HG02571 (cell line): ENCODE data around the gene STYXL1.

Source experiments
- ATAC-seq: cut with Tn5 transposase; IDR thresholded peaks from one replicate; pipeline ENCODE4 v1.9.1; 2021; ENCODE audit warnings: mild to moderate bottlenecking, moderate library complexity; ENCODE audit not compliant: unreplicated experiment

Gene STYXL1

DNA sequence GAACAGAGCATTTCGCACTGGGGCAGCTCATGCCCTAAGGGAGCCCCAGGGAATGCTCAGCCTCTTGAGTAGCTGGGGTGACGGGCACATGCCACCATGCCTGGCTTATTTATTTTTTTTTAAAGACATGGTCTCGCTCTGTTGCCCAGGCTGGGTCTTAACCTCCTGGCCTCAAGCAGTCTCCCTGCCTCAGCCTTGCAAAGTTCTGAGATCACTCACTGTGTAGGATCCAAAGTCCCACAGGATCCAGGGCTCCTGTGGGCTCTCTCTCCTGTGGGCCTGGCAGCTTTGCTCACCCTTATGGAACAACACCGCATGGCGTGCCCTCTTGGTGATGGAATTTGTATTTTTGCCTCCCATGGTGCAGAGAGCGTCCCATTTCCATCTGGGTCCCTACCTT is 87.4 kb downstream of the STYXL1 start:
- no peak for ATAC-seq

DNA sequence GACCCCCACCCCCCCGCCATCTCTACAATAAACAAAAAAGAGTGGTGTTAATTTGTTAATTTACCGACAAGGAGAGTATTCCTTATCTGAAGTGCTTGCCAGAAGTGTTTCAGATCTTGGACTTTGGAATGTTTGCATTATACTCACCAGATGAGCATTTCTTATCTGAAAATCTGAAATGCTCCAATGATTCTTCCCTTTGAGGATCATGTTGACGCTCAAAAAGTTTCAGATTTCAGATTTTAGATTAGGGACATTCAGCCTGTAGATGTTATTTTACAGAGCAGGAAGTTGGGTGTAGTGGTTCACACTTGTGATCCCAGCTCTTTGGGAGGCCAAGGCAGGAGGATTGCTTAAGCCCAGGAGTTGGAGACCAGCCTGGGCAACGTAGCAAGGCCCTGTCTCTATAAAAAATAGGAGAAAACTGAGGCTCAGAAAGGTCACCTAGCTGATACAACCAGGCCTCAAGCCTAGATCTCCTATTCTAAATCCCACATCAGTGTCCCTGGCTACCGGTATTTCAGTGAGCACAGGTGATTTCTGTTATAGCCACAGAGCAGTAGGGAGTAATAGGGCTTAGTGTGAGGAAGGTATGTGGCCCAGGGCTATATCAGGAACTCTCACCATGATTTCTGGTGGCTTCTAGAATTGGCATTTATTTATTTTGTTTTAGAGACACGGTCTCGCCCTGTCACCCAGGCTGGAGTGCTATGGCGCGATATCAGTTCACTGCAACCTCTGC is 88.8 kb downstream of the STYXL1 start:
- no peak for ATAC-seq

DNA sequence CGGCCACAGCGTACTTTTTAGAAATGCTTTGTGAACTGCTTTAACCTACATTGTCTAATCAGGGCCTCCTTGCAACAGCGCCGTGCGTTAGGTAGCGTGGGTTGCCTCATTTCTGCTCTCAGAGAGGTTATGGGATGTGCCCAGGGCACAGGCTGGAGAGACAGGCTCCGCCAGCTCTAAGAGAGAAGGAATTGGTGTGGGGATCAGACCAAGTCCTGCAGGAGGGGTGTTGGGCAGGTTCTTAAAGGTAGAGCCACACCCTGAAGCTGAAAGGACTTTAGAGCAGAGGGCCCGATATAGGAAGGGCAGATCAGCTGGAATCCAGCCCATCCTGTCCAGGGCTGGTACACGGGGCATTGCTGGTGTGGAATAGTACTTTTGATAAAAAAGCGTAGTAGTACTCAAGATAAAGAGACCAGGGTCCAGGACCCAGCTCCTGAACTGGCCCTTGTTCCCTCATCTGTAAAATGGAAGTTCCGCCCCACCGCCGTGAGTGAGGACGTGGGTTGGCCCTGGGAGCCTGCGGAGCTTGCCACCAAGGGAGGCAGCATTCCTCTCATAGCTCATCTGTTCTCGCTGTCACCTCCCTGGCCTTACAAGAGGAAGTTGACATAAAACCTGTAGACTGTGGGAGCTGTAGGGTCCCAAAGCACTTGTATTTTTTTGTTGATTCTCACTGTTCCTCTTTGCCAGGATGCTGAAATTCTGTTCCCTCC is 90.6 kb downstream of the STYXL1 start:
- no peak for ATAC-seq

DNA sequence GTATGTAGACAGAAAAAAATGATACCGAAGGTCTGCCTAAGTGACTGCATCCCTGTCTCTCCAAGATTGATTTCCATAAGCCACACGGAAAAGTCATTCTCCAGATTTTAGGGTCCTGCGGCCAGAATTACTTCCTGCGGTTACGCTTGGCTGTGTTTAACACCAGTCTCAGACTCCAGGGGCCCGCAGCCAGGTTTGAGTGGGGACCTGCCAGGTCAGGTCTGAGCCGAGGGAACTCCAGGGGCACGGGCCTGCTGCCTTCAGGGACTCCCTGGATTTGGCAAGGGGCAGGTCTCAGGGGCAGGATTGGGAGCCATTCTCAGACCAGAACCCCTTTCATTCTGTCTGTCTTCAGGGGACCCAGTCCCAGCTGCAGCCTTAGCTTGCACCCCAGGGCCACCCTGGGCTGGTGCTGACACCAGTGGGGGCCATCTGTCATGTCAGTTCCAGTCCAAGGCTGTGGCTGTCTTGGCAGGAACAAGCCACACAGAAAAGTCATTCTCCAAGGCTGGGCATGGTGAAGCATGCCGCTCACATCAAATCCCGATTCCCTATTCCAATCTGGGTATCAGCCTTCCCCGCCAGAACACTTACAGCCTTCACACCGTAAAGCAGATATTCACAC is 92.4 kb downstream of the STYXL1 start:
- no peak for ATAC-seq

DNA sequence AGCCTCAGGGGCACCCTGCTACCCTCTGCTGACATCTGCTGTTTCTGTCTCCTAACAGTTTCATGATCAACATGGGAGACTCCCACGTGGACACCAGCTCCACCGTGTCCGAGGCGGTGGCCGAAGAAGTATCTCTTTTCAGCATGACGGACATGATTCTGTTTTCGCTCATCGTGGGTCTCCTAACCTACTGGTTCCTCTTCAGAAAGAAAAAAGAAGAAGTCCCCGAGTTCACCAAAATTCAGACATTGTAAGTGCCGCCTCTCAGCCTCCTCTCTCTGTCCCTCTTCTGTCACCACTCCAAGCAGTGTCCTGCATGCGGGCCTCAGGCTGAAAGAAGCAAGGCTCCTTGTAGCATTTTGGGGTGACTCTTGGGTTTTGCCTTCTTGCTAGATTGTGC is 93.9 kb downstream of the STYXL1 start:
- ATAC-seq, result no peak

DNA sequence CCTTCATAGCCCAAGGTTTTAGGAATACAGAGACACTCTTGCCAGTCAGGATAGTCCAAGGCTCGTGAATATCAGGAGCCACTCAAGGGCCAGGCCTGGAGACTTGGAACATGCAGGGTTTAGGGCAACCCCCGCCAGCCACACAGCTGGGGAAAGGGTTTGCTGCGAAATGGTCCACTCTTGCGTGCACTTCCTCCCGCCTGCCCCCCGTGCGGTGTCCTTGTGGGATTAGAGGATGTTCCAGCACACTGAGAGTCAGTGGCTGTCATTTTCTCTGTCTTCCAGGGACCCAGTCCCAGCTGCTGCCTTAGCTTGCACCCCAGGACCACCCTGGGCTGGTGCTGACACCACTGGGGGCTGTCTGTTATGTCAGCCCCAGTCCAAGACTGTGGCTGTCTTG is 94.4 kb downstream of the STYXL1 start:
- ATAC-seq, result no peak

DNA sequence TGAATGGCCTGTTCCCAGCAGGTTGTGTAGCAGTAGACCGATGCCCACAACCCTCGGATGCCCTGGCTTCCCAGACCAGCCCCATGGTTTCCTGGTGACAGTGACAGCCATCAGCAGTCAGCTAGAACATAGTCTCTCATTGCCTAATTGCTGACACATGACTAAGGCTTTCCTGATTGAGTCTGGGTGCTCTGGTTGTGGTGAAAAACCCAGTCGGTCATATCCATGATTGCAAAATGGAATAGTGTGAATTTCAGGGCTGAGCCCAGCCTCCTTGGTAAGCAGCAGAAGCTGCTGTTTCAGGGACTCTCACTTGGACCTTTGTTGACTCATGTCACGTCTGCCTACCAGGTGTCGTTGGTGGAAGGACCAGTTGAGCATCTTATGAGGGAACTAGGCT is 96.3 kb downstream of the STYXL1 start:
- no peak for ATAC-seq

DNA sequence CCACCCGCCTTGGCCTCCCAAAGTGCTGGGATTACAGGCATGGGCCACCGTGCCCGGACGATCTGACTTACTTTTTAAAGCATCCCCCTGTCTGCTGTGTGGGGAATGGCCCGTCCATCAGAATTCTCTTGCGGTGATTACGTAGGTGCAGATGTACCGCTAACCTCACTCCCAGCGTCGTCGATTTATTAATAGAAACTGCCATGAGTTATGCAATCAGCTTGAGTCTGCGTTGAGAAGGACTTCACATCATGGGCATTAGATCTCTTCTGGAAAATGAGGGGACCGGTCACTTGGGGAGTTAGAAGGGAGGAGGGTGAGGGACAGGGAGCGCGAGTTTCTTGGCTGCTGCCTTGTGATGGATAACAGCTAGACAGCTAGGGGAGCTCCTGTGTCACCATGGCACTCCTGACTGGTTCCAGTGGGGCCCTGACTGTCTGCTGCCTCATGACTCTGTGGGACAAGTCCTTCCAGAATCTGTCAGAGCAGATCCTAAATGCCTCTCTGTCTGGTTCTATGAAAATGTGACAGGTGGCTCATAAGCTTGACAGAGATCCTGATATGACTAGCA is 97.6 kb downstream of the STYXL1 start:
- ATAC-seq, result no peak

DNA sequence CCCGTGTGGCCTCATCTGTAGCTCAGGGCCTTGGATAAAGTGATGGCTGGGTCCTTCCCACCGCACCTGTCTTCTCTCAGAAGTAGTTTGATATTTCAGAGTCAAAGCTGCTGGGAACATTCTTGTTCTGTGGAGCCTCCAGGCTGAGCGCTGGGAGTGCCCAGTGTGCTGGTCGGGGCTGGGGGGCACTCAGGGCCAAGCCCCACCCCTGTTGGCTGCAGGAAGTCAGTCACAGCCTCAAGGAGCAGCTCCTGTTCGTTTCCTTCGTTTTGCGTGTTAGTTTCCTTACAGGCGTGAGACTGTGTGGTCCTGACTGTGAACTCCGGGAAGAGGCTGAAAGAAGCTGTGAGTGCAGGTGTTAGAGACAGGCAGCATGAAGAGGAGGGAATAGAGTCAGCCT is 99.6 kb downstream of the STYXL1 start:
- ATAC-seq, result no peak
